Measurements from ENCODE around the gene FGF11. TPM values are rescaled to one million over a fixed set of nuclear protein-coding genes. Genes with fewer than 3 reads are reported as not detected.

The FGF11 gene
- total RNA-seq, 2 donors from 2014 or later = 4.0 to 8.8 TPM

GRCh38 chr17:7435676-7436555 lies 3.4 kb upstream of the FGF11 start:
- Mint-ChIP-seq H3K27me3 (ENCODE audit: insufficient read depth) (peaks cover 50% of the 10 kb centered on the region), H3K27ac (peak overlapping the region; percentile 87), H3K4me3 (peak overlapping the region; percentile 83), H3K36me3 (ENCODE audit: low read depth) (no peaks in the 10 kb centered on the region), H3K9me3 (no peaks in the 10 kb centered on the region), H3K4me1 (peaks cover 13% of the 10 kb centered on the region)
- Histone ChIP-seq H3K4me3 (ENCODE audit: low read length) (peak overlapping the region; percentile 85), H3K27me3 (ENCODE audit: control insufficient read depth, insufficient read depth, low read length, poor library complexity, severe bottlenecking) (peaks cover 36% of the 10 kb centered on the region), H3K9me3 (ENCODE audit: control insufficient read depth, low read length) (no peaks in the 10 kb centered on the region), H3K27ac (ENCODE audit: low read depth, low read length) (no peak overlapping the region), H3K4me1 (ENCODE audit: control insufficient read depth, insufficient read depth, low read length) (peaks cover 3% of the 10 kb centered on the region), H3K9ac (ENCODE audit: extremely low read depth, low read length, poor library complexity, severe bottlenecking) (peak overlapping the region; percentile 57), H3K36me3 (ENCODE audit: control insufficient read depth, insufficient read depth, low read length) (no peaks in the 10 kb centered on the region)
- 7 to 9% methylated on average over 36 to 49 of the region's 49 CpGs for WGBS, 2 experiments (ENCODE audit: insufficient coverage in 1 of 2, insufficient read length in 1 of 2)
- TF ChIP-seq CTCF (conservative IDR thresholded peaks at IDR 0.05) = peak; percentile 36
- peak; percentile 94 for DNase-seq

- 2 to 7% methylated on average over 52 to 92 of the region's 92 CpGs for WGBS, 2 experiments (ENCODE audit: insufficient coverage in 1 of 2, insufficient read length in 1 of 2)
- Mint-ChIP-seq H3K27ac (peak overlapping the region; percentile 87), H3K4me1 (peaks cover 13% of the 10 kb centered on the region), H3K4me3 (peak overlapping the region; percentile 83), H3K27me3 (ENCODE audit: insufficient read depth) (peaks cover 54% of the 10 kb centered on the region), H3K36me3 (ENCODE audit: low read depth) (no peaks in the 10 kb centered on the region), H3K9me3 (no peaks in the 10 kb centered on the region)
- Histone ChIP-seq H3K9ac (ENCODE audit: extremely low read depth, low read length, poor library complexity, severe bottlenecking) (peak overlapping the region; percentile 57), H3K9me3 (ENCODE audit: control insufficient read depth, low read length) (no peaks in the 10 kb centered on the region), H3K27me3 (ENCODE audit: control insufficient read depth, insufficient read depth, low read length, poor library complexity, severe bottlenecking) (peaks cover 42% of the 10 kb centered on the region), H3K27ac (ENCODE audit: low read depth, low read length) (no peak overlapping the region), H3K36me3 (ENCODE audit: control insufficient read depth, insufficient read depth, low read length) (no peaks in the 10 kb centered on the region), H3K4me3 (ENCODE audit: low read length) (peak overlapping the region; percentile 85), H3K4me1 (ENCODE audit: control insufficient read depth, insufficient read depth, low read length) (peaks cover 3% of the 10 kb centered on the region)
- peak; percentile 89 for TF ChIP-seq CTCF (conservative IDR thresholded peaks at IDR 0.05)
- DNase-seq = peak; percentile 98
Observed at GRCh38 chr17:7436556-7437368, 2.5 kb upstream of the FGF11 start.

- Histone ChIP-seq H3K27ac (ENCODE audit: low read depth, low read length) (no peak overlapping the region), H3K4me3 (ENCODE audit: low read length) (peak overlapping the region; percentile 66), H3K9me3 (ENCODE audit: control insufficient read depth, low read length) (no peaks in the 10 kb centered on the region), H3K4me1 (ENCODE audit: control insufficient read depth, insufficient read depth, low read length) (peaks cover 3% of the 10 kb centered on the region), H3K27me3 (ENCODE audit: control insufficient read depth, insufficient read depth, low read length, poor library complexity, severe bottlenecking) (peaks cover 47% of the 10 kb centered on the region), H3K9ac (ENCODE audit: extremely low read depth, low read length, poor library complexity, severe bottlenecking) (no peak overlapping the region), H3K36me3 (ENCODE audit: control insufficient read depth, insufficient read depth, low read length) (no peaks in the 10 kb centered on the region)
- DNase-seq = peak; percentile 73
- H3K36me3 Mint-ChIP-seq (ENCODE audit: low read depth) = no peaks in the 10 kb centered on the region
- H3K27ac Mint-ChIP-seq = peak overlapping the region; percentile 67
- 17 to 36% methylated on average over 14 to 31 of the region's 31 CpGs for WGBS, 2 experiments (ENCODE audit: insufficient coverage in 1 of 2, insufficient read length in 1 of 2)
- peaks cover 59% of the 10 kb centered on the region for H3K27me3 Mint-ChIP-seq (ENCODE audit: insufficient read depth)
- no peaks in the 10 kb centered on the region for H3K9me3 Mint-ChIP-seq
- H3K4me1 Mint-ChIP-seq = peaks cover 13% of the 10 kb centered on the region
- TF ChIP-seq CTCF (conservative IDR thresholded peaks at IDR 0.05) = no peak
- H3K4me3 Mint-ChIP-seq = peak overlapping the region; percentile 83
Observed at GRCh38 chr17:7437369-7437863, 1.9 kb upstream of the FGF11 start.

Measured in endodermal cell (in vitro differentiated cells).